Liver (tissue), 9 donors: ENCODE data around the gene UGT1A10. TPM values are rescaled to one million over a fixed set of nuclear protein-coding genes. Genes with fewer than 3 reads are reported as not detected.

Source experiments
- DNase-seq: peaks from one replicate; pipeline ENCODE4 v3.0.0-alpha.2; 2017; ENCODE audit warnings: low spot score
- H3K27ac ChIP-seq, 2 donors: one replicate each; pipeline ENCODE4 v1.7.0; 2013; ENCODE audit warnings: inconsistent platforms in 2 of 2, low read length in 2 of 2, control low read depth in 1 of 2, low read depth in 1 of 2, mild to moderate bottlenecking in 1 of 2
- H3K27me3 ChIP-seq, 4 donors: one replicate each; pipeline versions ENCODE4 v1.6.1 to v1.7.0; 2013; ENCODE audit warnings: low read length in 3 of 4, inconsistent platforms in 1 of 4, mild to moderate bottlenecking in 1 of 4, moderate library complexity in 1 of 4; ENCODE audit not compliant: control insufficient read depth in 4 of 4, insufficient read depth in 4 of 4
- H3K36me3 ChIP-seq, 4 donors: one replicate each; pipeline versions ENCODE4 v1.6.1 to v1.7.0; 2013; ENCODE audit warnings: low read length in 3 of 4, mild to moderate bottlenecking in 3 of 4, low read depth in 1 of 4, moderate library complexity in 1 of 4; ENCODE audit not compliant: control insufficient read depth in 4 of 4, insufficient read depth in 3 of 4
- H3K4me1 ChIP-seq, 4 donors: one replicate each; pipeline versions ENCODE4 v1.6.1 to v1.7.0; 2013; ENCODE audit warnings: low read length in 3 of 4, mild to moderate bottlenecking in 3 of 4, moderate library complexity in 1 of 4; ENCODE audit not compliant: control insufficient read depth in 4 of 4, insufficient read depth in 4 of 4
- H3K4me3 ChIP-seq, 3 donors: one replicate each; pipeline versions ENCODE4 v1.6.1 to v1.7.0; 2013; ENCODE audit warnings: low read length in 3 of 3, control low read depth in 1 of 3, low read depth in 1 of 3, mild to moderate bottlenecking in 1 of 3
- H3K9ac ChIP-seq, 2 donors: one replicate each; pipeline ENCODE4 v1.7.0; 2013; ENCODE audit warnings: low read length in 2 of 2, mild to moderate bottlenecking in 2 of 2, moderate library complexity in 2 of 2, control low read depth in 1 of 2, low read depth in 1 of 2
- H3K9me3 ChIP-seq, 4 donors: one replicate each; pipeline versions ENCODE4 v1.6.1 to v1.7.0; 2013; ENCODE audit warnings: low read length in 3 of 4; ENCODE audit not compliant: control insufficient read depth in 4 of 4
- ATF3 ChIP-seq: IDR thresholded peaks from 2 replicates; pipeline ENCODE4 v1.6.1; 2016; ENCODE audit warnings: antibody characterized with exemption
- CTCF ChIP-seq: fragments of 150-350 bp; IDR thresholded peaks from 2 replicates; pipeline ENCODE4 v1.5.1; 2017; ENCODE audit warnings: improper control_type of control experiment, low read depth, low read length; ENCODE audit not compliant: missing input control
- EGR1 ChIP-seq, 2 donors: IDR thresholded peaks; 2 replicates each; pipeline ENCODE4 v1.6.1; 2016 to 2018; ENCODE audit warnings: antibody characterized with exemption in 2 of 2, low read depth in 2 of 2
- FOXA2 ChIP-seq: IDR thresholded peaks from 2 replicates; pipeline ENCODE4 v1.6.1; 2016; ENCODE audit warnings: antibody characterized with exemption
- GABPA ChIP-seq, 2 donors: IDR thresholded peaks in 1 of 2; conservative IDR thresholded peaks in 1 of 2; 2 replicates each; pipeline ENCODE4 v1.6.1; 2016; ENCODE audit warnings: antibody characterized with exemption in 2 of 2, mild to moderate bottlenecking in 1 of 2, moderate library complexity in 1 of 2
- HNF4A ChIP-seq, 2 donors: conservative IDR thresholded peaks; 2 replicates each; pipeline ENCODE4 v1.6.1; 2016; ENCODE audit warnings: antibody characterized with exemption in 2 of 2, mild to moderate bottlenecking in 2 of 2
- HNF4G ChIP-seq: IDR thresholded peaks from 2 replicates; pipeline ENCODE4 v1.6.1; 2016; ENCODE audit warnings: antibody characterized with exemption
- JUND ChIP-seq, 2 donors: IDR thresholded peaks; 2 replicates each; pipeline ENCODE4 v1.6.1; 2016; ENCODE audit warnings: antibody characterized with exemption in 2 of 2
- NR2F2 ChIP-seq: IDR thresholded peaks from 2 replicates; pipeline ENCODE4 v1.6.1; 2016; ENCODE audit warnings: antibody characterized with exemption
- RAD21 ChIP-seq, 2 donors: IDR thresholded peaks; 2 replicates each; pipeline ENCODE4 v1.6.1; 2016; ENCODE audit warnings: antibody characterized with exemption in 2 of 2, mild to moderate bottlenecking in 2 of 2
- REST ChIP-seq: IDR thresholded peaks from 2 replicates; pipeline ENCODE4 v1.6.1; 2016; ENCODE audit warnings: antibody characterized with exemption, mild to moderate bottlenecking
- RXRA ChIP-seq, 2 donors: IDR thresholded peaks; 2 replicates each; pipeline ENCODE4 v1.6.1; 2017 to 2018; ENCODE audit warnings: antibody characterized with exemption in 2 of 2, mild to moderate bottlenecking in 1 of 2
- SP1 ChIP-seq: IDR thresholded peaks from 2 replicates; pipeline ENCODE4 v1.6.1; 2018; ENCODE audit warnings: antibody characterized with exemption, mild to moderate bottlenecking
- TAF1 ChIP-seq: conservative IDR thresholded peaks from 2 replicates; pipeline ENCODE4 v1.6.1; 2016; ENCODE audit warnings: antibody characterized with exemption, mild to moderate bottlenecking
- YY1 ChIP-seq: IDR thresholded peaks from 2 replicates; pipeline ENCODE4 v1.6.1; 2016; ENCODE audit warnings: antibody characterized with exemption, mild to moderate bottlenecking
- WGBS: extraction: QIAGEN DNeasy Blood & Tissue Kit; methylation state at CpG from one replicate; pipeline ENCODE4 v1.1.7; 2013; 5-methylcytosine and 5-hydroxymethylcytosine counted together
- polyA plus RNA-seq, 2 donors: library from polyadenylated mRNA; stranded (reverse) in 1 of 2; unstranded in 1 of 2; fragments of 200-250 nt in 1 of 2; fragments of >200 nt in 1 of 2; fragmentation: Nextera tagmentation in 1 of 2; extraction: Ambion mirVana in 1 of 2; gene quantifications; one replicate each; pipeline versions ENCODE4 v1.2.1 to v1.2.3, GENCODE V29; 2013 to 2015
- total RNA-seq, 2 donors: library from RNA; depleted of rRNA; stranded (reverse); fragments of >200 nt; gene quantifications; one replicate each; pipeline ENCODE4 v1.2.3, GENCODE V29; 2014
- TF ChIP-seq, protein P1 (sequence below): IDR thresholded peaks from 2 replicates; pipeline ENCODE4 v1.6.1; 2016; ENCODE audit warnings: antibody characterized with exemption
- TF ChIP-seq, protein P2 (sequence below): IDR thresholded peaks from 2 replicates; pipeline ENCODE4 v1.6.1; 2016; ENCODE audit warnings: antibody characterized with exemption
- donor health status: healthy.
- donor health status: healthy.
- donor health status: healthy.
- donor health status: healthy.
- donor health status: healthy.

Gene UGT1A10
- total and polyA plus RNA-seq, 4 donors = 0.08 TPM; not detected in 2

GRCh38 chr2:233758141-233758540 lies 121.9 kb downstream of the UGT1A10 start:
- H3K4me3 ChIP-seq = no peak overlapping the region
- H3K9ac ChIP-seq = no peak overlapping the region
- no peaks in the 10 kb centered on the region for H3K36me3 ChIP-seq
- DNase-seq = no peak
- no peaks in the 10 kb centered on the region for H3K9me3 ChIP-seq
- H3K27ac ChIP-seq = no peak overlapping the region
- TF ChIP-seq HNF4G (no peak), ATF3 (no peak), FOXA2 (no peak), JUND (IDR thresholded peaks at IDR 0.05) (no peak), YY1 (no peak), RXRA (IDR thresholded peaks at IDR 0.05) (no peak), TAF1 (no peak), GABPA (IDR thresholded peaks at IDR 0.05 in 1 of 2, conservative IDR thresholded peaks at IDR 0.05 in 1 of 2) (no peak), EGR1 (IDR thresholded peaks at IDR 0.05; ENCODE audit: low read depth in 2 of 2) (no peak), REST (no peak), CTCF (no peak), SP1 (no peak), RAD21 (IDR thresholded peaks at IDR 0.05) (no peak)
- TF ChIP-seq, protein P1, sequence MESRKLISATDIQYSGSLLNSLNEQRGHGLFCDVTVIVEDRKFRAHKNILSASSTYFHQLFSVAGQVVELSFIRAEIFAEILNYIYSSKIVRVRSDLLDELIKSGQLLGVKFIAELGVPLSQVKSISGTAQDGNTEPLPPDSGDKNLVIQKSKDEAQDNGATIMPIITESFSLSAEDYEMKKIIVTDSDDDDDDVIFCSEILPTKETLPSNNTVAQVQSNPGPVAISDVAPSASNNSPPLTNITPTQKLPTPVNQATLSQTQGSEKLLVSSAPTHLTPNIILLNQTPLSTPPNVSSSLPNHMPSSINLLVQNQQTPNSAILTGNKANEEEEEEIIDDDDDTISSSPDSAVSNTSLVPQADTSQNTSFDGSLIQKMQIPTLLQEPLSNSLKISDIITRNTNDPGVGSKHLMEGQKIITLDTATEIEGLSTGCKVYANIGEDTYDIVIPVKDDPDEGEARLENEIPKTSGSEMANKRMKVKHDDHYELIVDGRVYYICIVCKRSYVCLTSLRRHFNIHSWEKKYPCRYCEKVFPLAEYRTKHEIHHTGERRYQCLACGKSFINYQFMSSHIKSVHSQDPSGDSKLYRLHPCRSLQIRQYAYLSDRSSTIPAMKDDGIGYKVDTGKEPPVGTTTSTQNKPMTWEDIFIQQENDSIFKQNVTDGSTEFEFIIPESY = no peak
- H3K4me1 ChIP-seq = peaks cover 10 to 61% (median 31%) of the 10 kb centered on the region in 4 donors
- no peaks in the 10 kb centered on the region for H3K27me3 ChIP-seq

GRCh38 chr2:233758849-233759248 lies 122.6 kb downstream of the UGT1A10 start:
- Histone ChIP-seq H3K36me3 (no peaks in the 10 kb centered on the region), H3K9ac (no peak overlapping the region), H3K4me3 (no peak overlapping the region), H3K27me3 (no peaks in the 10 kb centered on the region), H3K4me1 (peaks cover 10 to 60% (median 31%) of the 10 kb centered on the region in 4 donors), H3K27ac (peak overlapping the region; percentile 15 to 85), H3K9me3 (no peaks in the 10 kb centered on the region)
- no peak for DNase-seq
- 74% methylated on average over 2 of the region's 2 CpGs for WGBS
- TF ChIP-seq ATF3 = no peak
- no peak for TF ChIP-seq SP1
- TF ChIP-seq GABPA (IDR thresholded peaks at IDR 0.05 in 1 of 2, conservative IDR thresholded peaks at IDR 0.05 in 1 of 2) = no peak
- no peak for TF ChIP-seq REST
- no peak for TF ChIP-seq EGR1 (IDR thresholded peaks at IDR 0.05; ENCODE audit: low read depth in 2 of 2)
- TF ChIP-seq JUND (IDR thresholded peaks at IDR 0.05) = no peak
- TF ChIP-seq HNF4G = no peak
- no peak for TF ChIP-seq NR2F2
- TF ChIP-seq YY1 = no peak
- no peak for TF ChIP-seq CTCF
- no peak for TF ChIP-seq FOXA2
- TF ChIP-seq, protein P2, sequence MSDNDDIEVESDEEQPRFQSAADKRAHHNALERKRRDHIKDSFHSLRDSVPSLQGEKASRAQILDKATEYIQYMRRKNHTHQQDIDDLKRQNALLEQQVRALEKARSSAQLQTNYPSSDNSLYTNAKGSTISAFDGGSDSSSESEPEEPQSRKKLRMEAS = no peak
- no peak for TF ChIP-seq HNF4A (conservative IDR thresholded peaks at IDR 0.05)
- TF ChIP-seq RXRA (IDR thresholded peaks at IDR 0.05) = no peak
- no peak for TF ChIP-seq TAF1
